Subcutaneous abdominal adipose tissue (tissue), 5 donors: ENCODE data around the gene COMMD1.
"Not testable (repeated sequence)": the region's sequence is repeated elsewhere in the genome, so short reads cannot be mapped to it uniquely, and the experiment has no call there.

Experiments
- H3K27ac ChIP-seq: one replicate; pipeline ENCODE4 v1.7.0; 2013; ENCODE audit warnings: low read depth, mild to moderate bottlenecking, inconsistent platforms, low read length, moderate library complexity
- H3K27me3 ChIP-seq, 5 donors: one replicate each; pipeline ENCODE4 v1.7.0; 2013; ENCODE audit warnings: low read length in 5 of 5, inconsistent platforms in 1 of 5; ENCODE audit not compliant: control insufficient read depth in 5 of 5, insufficient read depth in 4 of 5
- H3K36me3 ChIP-seq, 5 donors: one replicate each; pipeline ENCODE4 v1.7.0; 2013; ENCODE audit warnings: low read length in 5 of 5; ENCODE audit not compliant: control insufficient read depth in 5 of 5, insufficient read depth in 5 of 5
- H3K4me1 ChIP-seq, 5 donors: one replicate each; pipeline ENCODE4 v1.7.0; 2013; ENCODE audit warnings: low read length in 5 of 5, mild to moderate bottlenecking in 3 of 5, moderate library complexity in 1 of 5; ENCODE audit not compliant: control insufficient read depth in 5 of 5, insufficient read depth in 5 of 5
- H3K4me3 ChIP-seq, 5 donors: one replicate each; pipeline ENCODE4 v1.7.0; 2013; ENCODE audit warnings: low read length in 5 of 5, low read depth in 1 of 5
- H3K9ac ChIP-seq, 5 donors: one replicate each; pipeline ENCODE4 v1.7.0; 2013; ENCODE audit warnings: low read length in 5 of 5, mild to moderate bottlenecking in 4 of 5, moderate library complexity in 3 of 5
- H3K9me3 ChIP-seq, 5 donors: one replicate each; pipeline ENCODE4 v1.7.0; 2013; ENCODE audit warnings: low read length in 5 of 5; ENCODE audit not compliant: control insufficient read depth in 5 of 5
- donor health status: healthy.
- donor health status: healthy.
- donor health status: healthy.
- donor health status: healthy.
- donor health status: healthy.

The COMMD1 gene

DNA sequence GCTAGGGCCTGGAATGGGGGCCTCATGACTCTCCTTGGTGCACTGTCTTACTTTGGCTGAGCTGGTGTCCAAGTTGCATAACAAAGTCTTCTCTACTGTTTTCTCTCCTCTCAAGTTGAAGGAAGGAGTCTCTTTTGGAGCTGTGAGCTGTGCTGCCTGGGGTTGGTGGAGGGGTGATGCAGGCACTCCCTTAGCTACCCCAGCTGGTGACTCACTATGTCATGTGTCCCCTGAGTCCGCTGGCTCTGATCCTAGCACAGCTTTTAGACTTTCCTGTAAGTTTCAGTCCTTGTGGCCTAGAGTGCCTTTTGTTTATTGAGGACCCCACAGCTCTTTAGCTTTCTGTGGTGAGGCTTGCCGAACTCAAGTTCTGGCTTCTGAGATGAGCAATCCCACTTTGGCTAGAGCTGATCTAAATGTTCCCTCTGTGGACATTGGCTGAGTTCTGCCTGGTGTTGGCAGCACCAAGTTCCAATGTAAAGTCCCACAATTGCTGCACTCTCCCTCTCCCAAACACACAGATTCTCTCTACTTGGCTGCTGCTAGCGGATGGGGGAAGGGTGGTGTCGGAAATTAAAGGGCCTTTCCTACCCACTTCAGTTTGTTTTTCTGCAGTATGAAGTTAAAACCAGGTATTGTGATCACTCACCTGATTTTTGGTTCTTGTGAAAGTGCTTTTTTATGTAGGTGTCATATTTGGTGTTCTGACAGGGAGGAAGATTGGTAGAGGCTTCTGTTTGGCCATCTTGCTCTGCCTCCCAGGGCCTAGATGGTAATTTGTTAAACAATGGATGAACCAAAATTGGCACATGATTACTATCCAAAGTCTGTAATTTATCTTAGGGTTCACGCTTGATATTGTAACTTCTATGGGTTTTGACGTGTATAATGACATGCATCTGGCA, 83.2 kb downstream of the COMMD1 start:
- Histone ChIP-seq H3K27me3 (no peaks in the 10 kb centered on the region), H3K4me1 (no peaks in the 10 kb centered on the region), H3K36me3 (no peaks in the 10 kb centered on the region), H3K27ac (no peak overlapping the region), H3K9ac (no peak overlapping the region), H3K4me3 (no peak overlapping the region), H3K9me3 (no peaks in the 10 kb centered on the region)

DNA sequence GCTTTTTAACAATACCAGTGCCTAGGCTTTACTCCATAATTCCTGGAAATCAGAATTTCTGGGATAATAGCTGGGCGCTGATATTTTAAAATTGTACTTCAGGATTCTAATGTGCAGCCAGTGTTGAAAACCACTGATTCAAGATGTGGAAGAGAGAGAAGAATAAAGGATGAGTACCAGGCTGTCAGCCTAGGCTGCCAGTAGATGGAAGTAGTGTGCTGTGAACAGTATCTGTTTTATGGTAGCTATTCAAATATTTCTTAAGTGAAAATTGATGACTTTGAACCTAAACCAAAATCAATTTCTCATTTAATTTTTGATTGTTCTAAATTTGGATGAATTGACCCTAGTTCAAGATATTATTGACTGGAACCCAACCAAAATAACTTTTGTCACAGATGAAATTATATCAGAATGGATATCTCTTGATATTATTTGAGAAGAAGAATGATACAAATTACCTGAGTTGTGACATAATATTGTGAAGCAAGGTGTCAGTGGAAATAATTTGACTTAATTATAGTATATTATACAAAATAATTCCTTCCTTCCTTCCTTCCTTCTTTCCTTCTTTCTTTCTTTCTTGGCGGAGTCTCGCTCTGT, 88.0 kb downstream of the COMMD1 start:
- Histone ChIP-seq H3K9ac (no peak overlapping the region), H3K9me3 (no peaks in the 10 kb centered on the region), H3K4me3 (no peak overlapping the region), H3K27ac (no peak overlapping the region), H3K36me3 (no peaks in the 10 kb centered on the region), H3K4me1 (no peaks in the 10 kb centered on the region), H3K27me3 (no peaks in the 10 kb centered on the region)

DNA sequence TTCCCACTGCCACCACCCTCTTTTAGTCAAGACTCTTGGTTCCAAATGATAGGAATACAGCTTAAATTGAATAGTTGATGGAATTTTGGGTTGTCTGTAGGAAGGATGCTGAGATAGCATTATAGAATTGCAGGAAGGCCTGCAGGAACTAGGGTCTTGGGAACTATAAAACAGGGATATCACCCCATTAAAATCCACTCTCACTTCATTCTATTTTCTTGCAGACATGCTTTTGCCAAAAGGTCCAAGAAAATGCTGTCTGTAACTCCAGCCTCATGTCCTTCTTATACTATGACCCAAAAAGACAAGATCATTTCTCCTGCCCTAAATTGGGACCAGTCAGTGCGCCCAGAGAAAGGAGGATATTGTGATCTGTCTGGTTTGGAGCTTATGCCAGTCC, 89.1 kb downstream of the COMMD1 start:
- no peak overlapping the region for H3K4me3 ChIP-seq
- H3K36me3 ChIP-seq = no peaks in the 10 kb centered on the region
- H3K27ac ChIP-seq = no peak overlapping the region
- no peaks in the 10 kb centered on the region for H3K4me1 ChIP-seq
- H3K27me3 ChIP-seq = no peaks in the 10 kb centered on the region
- H3K9me3 ChIP-seq = no peaks in the 10 kb centered on the region
- H3K9ac ChIP-seq = no peak overlapping the region

DNA sequence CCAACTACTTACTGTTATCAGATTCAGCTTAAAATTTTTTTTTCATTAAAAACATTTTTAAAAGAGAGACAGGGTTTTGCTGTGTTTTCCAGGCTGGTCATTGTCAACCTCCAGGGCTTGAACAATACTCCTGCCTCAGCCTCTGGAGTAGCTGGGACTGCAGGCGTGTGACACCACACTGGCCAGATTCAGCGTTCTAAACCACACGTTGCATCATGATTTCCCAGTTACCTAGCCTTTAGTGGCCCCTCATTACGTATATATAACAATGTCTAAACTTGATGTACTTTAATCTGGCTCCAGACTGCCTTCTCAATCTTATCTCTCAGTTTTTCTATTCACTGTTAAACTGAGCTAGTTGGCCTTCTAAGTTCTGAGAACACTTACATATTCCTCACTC, 89.6 kb downstream of the COMMD1 start:
- no peaks in the 10 kb centered on the region for H3K9me3 ChIP-seq
- no peak overlapping the region for H3K4me3 ChIP-seq
- no peak overlapping the region for H3K27ac ChIP-seq
- H3K4me1 ChIP-seq = no peaks in the 10 kb centered on the region
- H3K27me3 ChIP-seq = no peaks in the 10 kb centered on the region
- no peaks in the 10 kb centered on the region for H3K36me3 ChIP-seq
- no peak overlapping the region for H3K9ac ChIP-seq

DNA sequence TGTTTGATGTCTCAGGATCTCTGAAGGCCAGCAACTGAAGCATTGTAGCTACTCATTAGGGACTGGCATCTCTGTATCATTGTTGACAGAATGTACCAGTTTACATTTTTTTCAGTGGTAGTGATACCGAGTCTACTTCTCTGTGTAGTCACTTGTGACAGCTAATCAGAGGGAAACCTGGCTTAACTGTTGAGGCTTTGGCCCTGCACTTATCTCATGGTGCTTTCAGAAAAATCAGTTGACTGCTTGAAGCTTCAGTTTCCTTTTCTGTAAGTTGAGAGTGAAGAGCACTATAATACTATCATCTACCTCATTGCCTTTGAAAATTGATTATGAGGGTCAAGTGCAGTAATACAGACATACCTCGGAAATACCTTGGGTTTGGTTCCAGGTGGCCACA, 90.0 kb downstream of the COMMD1 start:
- H3K4me1 ChIP-seq = no peaks in the 10 kb centered on the region
- H3K27ac ChIP-seq = no peak overlapping the region
- H3K36me3 ChIP-seq = no peaks in the 10 kb centered on the region
- no peaks in the 10 kb centered on the region for H3K27me3 ChIP-seq
- H3K9me3 ChIP-seq = no peaks in the 10 kb centered on the region
- H3K9ac ChIP-seq = no peak overlapping the region
- no peak overlapping the region for H3K4me3 ChIP-seq

DNA sequence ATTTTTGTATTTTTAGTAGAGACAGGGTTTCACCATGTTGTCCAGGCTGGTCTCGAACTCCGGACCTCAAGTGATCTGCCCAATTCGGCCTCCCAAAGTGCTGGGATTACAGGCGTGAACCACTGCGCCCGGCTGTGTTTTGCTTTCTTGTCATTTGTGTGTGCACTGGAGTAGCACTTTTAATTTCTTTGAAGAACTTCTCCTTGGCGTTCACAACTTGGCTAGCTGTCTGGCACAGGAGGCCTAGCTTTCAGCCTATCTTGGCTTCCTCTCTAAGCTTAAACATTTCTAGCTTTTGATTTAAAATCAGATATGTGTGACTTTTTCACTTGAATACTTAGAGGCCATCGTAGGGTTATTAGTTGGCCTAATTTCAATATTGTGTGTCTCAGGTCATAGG, 93.0 kb downstream of the COMMD1 start:
- H3K4me3 ChIP-seq = no peak overlapping the region
- H3K27me3 ChIP-seq = no peaks in the 10 kb centered on the region
- H3K36me3 ChIP-seq = peaks cover 0 to 5% (median 0%) of the 10 kb centered on the region in 5 donors
- no peaks in the 10 kb centered on the region for H3K9me3 ChIP-seq
- no peak overlapping the region for H3K27ac ChIP-seq
- no peak overlapping the region for H3K9ac ChIP-seq
- no peaks in the 10 kb centered on the region for H3K4me1 ChIP-seq

DNA sequence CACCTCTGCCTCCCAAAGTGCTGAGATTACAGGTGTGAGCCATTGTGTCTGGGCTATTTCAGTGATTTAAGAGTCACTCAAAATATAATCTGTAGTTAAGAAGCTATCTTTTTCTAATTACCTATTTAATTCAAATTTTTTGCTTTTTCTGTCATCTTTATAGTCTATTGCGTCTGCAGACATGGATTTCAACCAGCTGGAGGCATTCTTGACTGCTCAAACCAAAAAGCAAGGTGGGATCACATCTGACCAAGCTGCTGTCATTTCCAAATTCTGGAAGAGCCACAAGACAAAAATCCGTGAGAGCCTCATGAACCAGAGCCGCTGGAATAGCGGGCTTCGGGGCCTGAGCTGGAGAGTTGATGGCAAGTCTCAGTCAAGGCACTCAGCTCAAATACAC, 95.1 kb downstream of the COMMD1 start:
- Histone ChIP-seq H3K9ac (no peak overlapping the region), H3K27ac (no peak overlapping the region), H3K27me3 (no peaks in the 10 kb centered on the region), H3K4me3 (no peak overlapping the region), H3K36me3 (peaks cover 0 to 6% (median 0%) of the 10 kb centered on the region in 5 donors), H3K9me3 (no peaks in the 10 kb centered on the region), H3K4me1 (no peaks in the 10 kb centered on the region)

DNA sequence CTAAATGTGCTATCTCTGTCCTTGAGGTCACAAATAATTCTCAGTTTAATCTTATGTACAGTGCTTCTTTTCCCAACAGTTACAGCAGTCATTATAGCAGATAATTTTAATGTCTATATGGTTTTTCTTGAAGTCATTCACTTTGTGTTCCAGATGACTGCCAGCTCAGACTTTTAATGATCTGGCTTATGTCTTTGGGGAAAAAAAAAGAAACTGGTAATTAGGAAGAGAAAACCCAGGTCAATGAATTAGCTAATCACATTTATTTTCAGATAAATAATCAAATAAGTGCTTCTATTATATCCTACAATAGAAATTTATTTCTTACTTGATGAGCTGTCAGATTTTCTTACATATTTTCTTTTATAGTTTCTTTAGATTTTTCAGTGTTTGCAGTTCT, 96.0 kb downstream of the COMMD1 start:
- H3K4me3 ChIP-seq = no peak overlapping the region
- peaks cover 0 to 6% (median 0%) of the 10 kb centered on the region in 5 donors for H3K36me3 ChIP-seq
- H3K9me3 ChIP-seq = no peaks in the 10 kb centered on the region

DNA sequence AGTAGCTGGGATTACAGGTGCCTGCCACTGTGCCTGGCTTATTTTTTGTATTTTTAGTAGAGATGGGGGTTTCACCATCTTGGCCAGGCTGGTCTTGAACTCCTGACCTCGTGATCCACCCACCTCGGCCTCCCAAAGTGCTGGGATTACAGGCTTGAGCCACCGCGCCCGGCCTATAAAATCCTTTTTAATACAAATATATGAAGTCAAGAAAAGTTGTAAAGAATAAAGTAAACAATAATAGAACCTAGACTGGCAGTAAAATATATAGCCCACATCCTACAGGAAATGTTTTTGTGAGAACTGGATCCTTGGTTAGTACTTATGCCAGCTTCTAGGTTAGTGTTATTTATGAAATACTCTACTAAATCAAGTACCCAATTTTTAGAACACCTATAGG, 99.0 kb downstream of the COMMD1 start:
- H3K36me3 ChIP-seq, H3K9me3 ChIP-seq, H3K4me1 ChIP-seq, H3K27ac ChIP-seq, H3K4me3 ChIP-seq, H3K9ac ChIP-seq, H3K27me3 ChIP-seq: not testable (repeated sequence)

More for the DNA sequence above, 96.0 kb downstream of the COMMD1 start:
- Histone ChIP-seq H3K4me1 (no peaks in the 10 kb centered on the region), H3K27me3 (no peaks in the 10 kb centered on the region), H3K27ac (no peak overlapping the region), H3K9ac (no peak overlapping the region)

DNA sequence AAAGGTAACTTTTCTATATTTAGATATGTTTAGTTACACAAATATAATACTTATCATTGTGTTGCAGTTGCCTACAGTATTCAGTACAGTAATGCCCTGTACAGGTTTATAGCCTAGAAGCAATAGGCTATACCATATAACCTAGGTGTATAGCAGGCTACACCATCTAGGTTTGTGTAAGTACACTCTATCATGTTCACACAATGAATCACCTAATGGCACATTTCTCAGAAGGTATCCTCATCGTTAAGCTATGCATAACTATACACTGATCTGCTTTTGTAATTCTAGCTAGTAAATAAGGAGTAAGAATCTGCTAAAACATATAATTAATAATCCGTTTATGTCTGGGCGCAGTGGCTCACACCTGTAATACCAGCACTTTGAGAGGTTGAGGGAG, 102.1 kb downstream of the COMMD1 start:
- H3K27ac ChIP-seq = no peak overlapping the region
- no peaks in the 10 kb centered on the region for H3K9me3 ChIP-seq
- peaks cover 0 to 6% (median 0%) of the 10 kb centered on the region in 5 donors for H3K36me3 ChIP-seq
- H3K9ac ChIP-seq = no peak overlapping the region
- peaks cover 0 to 7% (median 0%) of the 10 kb centered on the region in 5 donors for H3K4me1 ChIP-seq
- H3K27me3 ChIP-seq = no peaks in the 10 kb centered on the region
- H3K4me3 ChIP-seq = no peak overlapping the region
